CD4-positive, alpha-beta T cell (primary cell): ENCODE results near the gene ICAM1. TPM values are rescaled to one million over a fixed set of nuclear protein-coding genes. Genes with fewer than 3 reads are reported as not detected.
A peak's percentile ranks its signal among the peaks of the same experiment; 100 is the strongest.

Source experiments
- ATAC-seq: fragments of 200-7000 bp; cut with Tn5 transposase; one replicate; pipeline ENCODE4 v1.10.0; 2022; ENCODE audit warnings: mild to moderate bottlenecking; ENCODE audit not compliant: poor library complexity
- CTCF ChIA-PET: fragments of 350-600 bp; sonication (Branson Sonifier 250); formaldehyde crosslinking; loops from one replicate; lab custom pipeline; 2021; ENCODE audit warnings: antibody characterized with exemption, inconsistent platforms; lab: Charles Lee
- POLR2A ChIA-PET: fragments of 350-600 bp; sonication (Branson Sonifier 250); formaldehyde crosslinking; loops from one replicate; lab custom pipeline; 2021; ENCODE audit warnings: antibody characterized with exemption, inconsistent platforms; lab: Charles Lee
- DNase-seq, 14 experiments: peaks; one replicate each; pipeline ENCODE4 v3.0.0-alpha.2; 2013 to 2020; ENCODE audit warnings: mixed read lengths in 2 of 14
- H3K27ac ChIP-seq, 2 donors: one replicate each; pipeline versions ENCODE4 v1.5.1 to v1.7.0; 2013; ENCODE audit warnings: low read length in 2 of 2, low read depth in 1 of 2, mild to moderate bottlenecking in 1 of 2
- H3K27me3 ChIP-seq, 2 experiments: 1 replicate in 1 of 2; 2 replicates in 1 of 2; pipeline versions ENCODE4 v1.6.1 to v1.7.0; 2013; ENCODE audit warnings: low read length in 2 of 2, control low read depth in 1 of 2, mild to moderate bottlenecking in 1 of 2, moderate library complexity in 1 of 2; ENCODE audit not compliant: insufficient read depth in 2 of 2, control insufficient read depth in 1 of 2
- H3K36me3 ChIP-seq: one replicate; pipeline ENCODE4 v1.6.1; 2013; ENCODE audit warnings: low read length, control low read depth; ENCODE audit not compliant: insufficient read depth
- H3K4me1 ChIP-seq: one replicate; pipeline ENCODE4 v1.6.1; 2013; ENCODE audit warnings: low read length, control low read depth; ENCODE audit not compliant: insufficient read depth
- H3K4me3 ChIP-seq: one replicate; pipeline ENCODE4 v1.5.1; 2013; ENCODE audit warnings: mild to moderate bottlenecking, low read length, moderate library complexity
- H3K9me3 ChIP-seq, 2 experiments: 1 replicate in 1 of 2; 2 replicates in 1 of 2; pipeline versions ENCODE4 v1.6.1 to v1.7.0; 2013; ENCODE audit warnings: low read length in 2 of 2, mild to moderate bottlenecking in 2 of 2, control low read depth in 1 of 2, moderate library complexity in 1 of 2; ENCODE audit not compliant: control insufficient read depth in 1 of 2, insufficient read depth in 1 of 2
- H3K27ac Mint-ChIP-seq: one replicate; pipeline ENCODE4 v1.8.0; 2020; ENCODE audit warnings: mixed read lengths
- H3K27me3 Mint-ChIP-seq: one replicate; pipeline ENCODE4 v1.8.0; 2021; ENCODE audit warnings: mixed read lengths
- H3K36me3 Mint-ChIP-seq: one replicate; pipeline ENCODE4 v1.8.0; 2021; ENCODE audit warnings: low read depth, mixed read lengths
- H3K4me1 Mint-ChIP-seq: one replicate; pipeline ENCODE4 v1.8.0; 2021; ENCODE audit warnings: low read depth, mixed read lengths
- H3K4me3 Mint-ChIP-seq: one replicate; pipeline ENCODE4 v1.8.0; 2020; ENCODE audit warnings: mild to moderate bottlenecking, mixed read lengths
- H3K9me3 Mint-ChIP-seq: one replicate; pipeline ENCODE4 v1.8.0; 2020; ENCODE audit warnings: mixed read lengths
- CTCF ChIP-seq: fragments of 200-600 bp; IDR thresholded peaks from one replicate; pipeline ENCODE4 v1.8.0; 2022; ENCODE audit warnings: antibody characterized with exemption, mild to moderate bottlenecking
- intact Hi-C, 2 experiments: fragments of 100-400 bp; cut with DNase I in 1 of 2; cut with micrococcal nuclease in 1 of 2; formaldehyde crosslinking; loops; one replicate each; pipeline versions ENCODE4 v1.15.1 to v1.9.0; 2023 to 2025; cut with DNase I, micrococcal nuclease
- total RNA-seq, 174 experiments: library from RNA in 2 of 174; stranded (reverse) in 2 of 174; gene quantifications; one replicate each; pipeline ENCODE4 v1.2.3 and lab custom pipeline; 2021 to 2026

The ICAM1 gene
- total RNA-seq, 2 experiments from 2014 or later: 7.0 to 7.4 TPM

- intact Hi-C loops: loop anchor here in 1 of 2 experiments (10.0 kb wide), 1 partner anchor 372 kb away; no protein-coding TSS in a partner anchor
These were observed 43.6 kb upstream of the ICAM1 start for GRCh38 chr19:10227026-10227971.

DNA sequence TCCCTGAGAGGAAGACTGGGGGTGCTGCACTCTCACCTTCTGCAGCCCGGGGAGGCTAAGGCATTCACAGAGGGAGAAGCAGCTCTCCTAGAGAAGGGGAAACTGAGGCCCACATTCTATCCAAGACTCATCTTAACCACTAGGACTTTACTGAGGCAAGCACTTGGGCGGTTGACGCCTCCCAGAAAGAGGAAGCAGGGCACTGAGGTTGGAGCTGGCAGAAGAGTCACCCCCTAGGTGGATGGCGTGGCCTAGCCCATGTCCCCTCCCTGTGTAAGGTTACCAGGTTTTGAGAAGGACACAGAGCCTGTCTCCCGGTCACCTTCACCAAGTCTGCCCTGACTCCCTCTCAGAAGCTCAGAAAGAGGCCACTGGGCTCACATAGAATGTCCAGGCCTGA is 42.5 kb upstream of the ICAM1 start:
- no peaks in the 10 kb centered on the region for H3K27me3 Mint-ChIP-seq
- peaks cover 23% of the 10 kb centered on the region for H3K4me1 Mint-ChIP-seq
- peak overlapping the region; percentile 92 for H3K4me3 Mint-ChIP-seq

More at GRCh38 chr19:10227026-10227971, 43.6 kb upstream of the ICAM1 start:
- Mint-ChIP-seq H3K4me3 (peak overlapping the region; percentile 25), H3K36me3 (peaks cover 8% of the 10 kb centered on the region), H3K27ac (no peak overlapping the region), H3K27me3 (no peaks in the 10 kb centered on the region), H3K4me1 (peaks cover 23% of the 10 kb centered on the region), H3K9me3 (no peaks in the 10 kb centered on the region)
- Histone ChIP-seq H3K27ac (no peak overlapping the region), H3K9me3 (no peaks in the 10 kb centered on the region), H3K36me3 (peaks cover 11% of the 10 kb centered on the region), H3K27me3 (no peaks in the 10 kb centered on the region), H3K4me3 (no peak overlapping the region), H3K4me1 (peaks cover 40% of the 10 kb centered on the region)
- TF ChIP-seq CTCF: no peak
- CTCF ChIA-PET: interaction anchor here (3.0 kb wide), 1 partner anchor 22 kb away, joined by 38 read pairs; no protein-coding TSS in a partner anchor
- ATAC-seq (no peak), DNase-seq (peak in 1 of 14 experiments; percentile 37)
- POLR2A ChIA-PET: interaction anchor here (0.6 kb wide), 1 partner anchor 194 kb away, joined by 3 read pairs; no protein-coding TSS in a partner anchor

More for the DNA sequence above, 42.5 kb upstream of the ICAM1 start:
- Mint-ChIP-seq H3K9me3 (no peaks in the 10 kb centered on the region), H3K36me3 (peaks cover 5% of the 10 kb centered on the region), H3K27ac (peak overlapping the region; percentile 92)
- ChIA-PET POLR2A (no interaction called here), CTCF (interaction anchor here (1.0 to 3.0 kb wide), 5 partner anchors 9 to 33 kb away, joined by 4 to 38 read pairs (median 6); partner anchors contain the start of gene MRPL4)
- H3K27ac ChIP-seq: no peak overlapping the region
- H3K27me3 ChIP-seq: no peaks in the 10 kb centered on the region
- ATAC-seq (no peak), DNase-seq (peak in 1 of 14 experiments; percentile 46)
- H3K4me3 ChIP-seq: no peak overlapping the region
- H3K9me3 ChIP-seq: no peaks in the 10 kb centered on the region
- TF ChIP-seq CTCF: no peak
- intact Hi-C loops: loop anchor here in 1 of 2 experiments (10.0 kb wide), 1 partner anchor 374 kb away; no protein-coding TSS in a partner anchor
- H3K36me3 ChIP-seq: peaks cover 11% of the 10 kb centered on the region
- H3K4me1 ChIP-seq: peaks cover 40% of the 10 kb centered on the region
